Activated naive CD4-positive, alpha-beta T cell treated with anti-CD3 and anti-CD28 coated beads, Interleukin-2, amount 10 ng/mL, durations not matched to agents 7 days and 5 days (primary cell): ENCODE measurements around the gene ABCB10.
A peak's percentile ranks its signal among the peaks of the same experiment; 100 is the strongest.
"Not testable (repeated sequence)": the region's sequence is repeated elsewhere in the genome, so short reads cannot be mapped to it uniquely, and the experiment has no call there.

Experiments used
- CTCF ChIA-PET: fragments of 350-600 bp; sonication (Branson Sonifier 250); formaldehyde crosslinking; loops from one replicate; lab custom pipeline; 2021; ENCODE audit warnings: antibody characterized with exemption; lab: Charles Lee
- DNase-seq: peaks from one replicate; pipeline ENCODE4 v3.0.0-alpha.2; 2020
- H3K27ac Mint-ChIP-seq: one replicate; pipeline ENCODE4 v1.8.0; 2021; ENCODE audit warnings: mild to moderate bottlenecking, moderate library complexity, mixed read lengths
- H3K27me3 Mint-ChIP-seq: one replicate; pipeline ENCODE4 v1.8.0; 2021; ENCODE audit warnings: mild to moderate bottlenecking, mixed read lengths
- H3K36me3 Mint-ChIP-seq: one replicate; pipeline ENCODE4 v1.8.0; 2021; ENCODE audit warnings: mixed read lengths
- H3K4me1 Mint-ChIP-seq: one replicate; pipeline ENCODE4 v1.8.0; 2021; ENCODE audit warnings: mixed read lengths
- H3K4me3 Mint-ChIP-seq: one replicate; pipeline ENCODE4 v1.8.0; 2021; ENCODE audit warnings: mild to moderate bottlenecking, moderate library complexity, mixed read lengths
- H3K9me3 Mint-ChIP-seq: one replicate; pipeline ENCODE4 v1.8.0; 2021; ENCODE audit warnings: mixed read lengths

ABCB10 gene

DNA sequence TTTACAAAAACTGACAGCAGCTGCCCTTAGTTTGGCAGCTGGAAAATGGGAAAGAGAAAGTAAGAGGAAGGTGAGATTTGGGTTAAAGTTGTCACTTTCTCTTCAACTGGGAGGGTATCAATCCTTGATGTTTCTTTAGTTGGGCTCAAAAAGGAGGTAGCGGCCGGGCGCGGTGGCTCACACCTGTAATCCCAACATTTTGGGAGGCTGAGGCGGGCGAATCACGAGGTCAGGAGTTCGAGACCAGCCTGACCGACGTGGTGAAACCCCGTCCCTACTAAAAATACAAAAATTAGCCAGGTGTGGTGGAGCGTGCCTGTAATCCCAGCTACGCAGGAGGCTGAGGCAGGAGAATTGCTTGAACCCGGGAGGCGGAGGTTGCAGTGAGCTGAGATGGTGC is 1.6 kb upstream of the ABCB10 start:
- peaks cover 31% of the 10 kb centered on the region for H3K4me1 Mint-ChIP-seq
- H3K27me3 Mint-ChIP-seq, CTCF ChIA-PET, H3K4me3 Mint-ChIP-seq, H3K9me3 Mint-ChIP-seq, DNase-seq, H3K27ac Mint-ChIP-seq, H3K36me3 Mint-ChIP-seq: not testable (repeated sequence)

DNA sequence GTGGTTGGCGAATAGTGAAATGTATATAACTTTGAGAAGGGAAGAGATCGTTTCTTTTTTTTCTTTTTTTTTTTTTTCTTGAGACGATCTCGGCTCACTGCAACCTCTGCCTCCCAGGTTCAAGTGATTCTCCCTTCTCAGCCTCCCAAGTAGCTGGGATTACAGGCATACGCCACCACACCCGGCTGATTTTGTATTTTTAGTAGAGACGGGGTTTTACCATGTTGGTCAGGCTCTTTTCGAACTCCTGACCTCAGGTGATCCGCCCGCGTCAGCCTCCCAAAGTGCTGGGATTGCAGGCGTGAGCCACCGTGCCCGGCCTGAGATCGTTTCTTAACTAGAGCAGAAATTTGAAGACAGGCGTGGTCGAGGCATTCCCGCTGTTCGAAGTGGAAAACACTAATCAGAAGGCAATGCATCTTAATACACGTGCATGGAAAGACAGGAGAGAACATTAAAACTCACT is 862 bp upstream of the ABCB10 start:
- H3K9me3 Mint-ChIP-seq: not testable (repeated sequence)

DNA sequence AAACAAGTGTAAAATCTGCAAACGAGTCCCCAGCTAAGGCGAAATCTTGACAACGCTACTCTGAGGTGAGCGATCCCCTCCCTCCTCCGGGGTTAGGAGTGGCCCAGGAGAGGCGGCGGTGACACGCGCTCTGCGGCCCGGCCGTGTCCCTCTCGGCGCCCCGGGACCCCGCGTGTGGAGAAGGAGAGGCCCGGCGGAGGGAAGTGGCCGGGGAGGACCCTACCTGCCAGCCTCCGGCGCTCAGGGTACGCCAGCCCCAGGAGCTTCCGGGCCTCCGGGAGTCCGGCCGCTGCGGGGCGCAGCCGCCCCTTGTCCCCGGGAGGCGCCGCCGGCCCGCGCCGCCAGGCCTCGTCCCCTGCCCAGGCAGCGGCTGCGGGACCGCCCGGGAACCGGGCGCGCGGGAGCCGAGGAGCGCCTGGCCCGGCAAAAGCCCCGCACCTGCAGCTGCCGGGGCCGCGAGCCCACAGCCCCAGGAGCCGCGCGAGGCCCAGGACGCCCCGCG is 543 bp downstream of the ABCB10 start:
- Mint-ChIP-seq H3K9me3 (no peaks in the 10 kb centered on the region), H3K27ac (peak overlapping the region; percentile 97), H3K4me3 (peak overlapping the region; percentile 87), H3K4me1 (peaks cover 42% of the 10 kb centered on the region), H3K36me3 (peaks cover 12% of the 10 kb centered on the region), H3K27me3 (peaks cover 4% of the 10 kb centered on the region)
- peak; percentile 55 for DNase-seq
- CTCF ChIA-PET: interaction anchor here (1.1 to 1.2 kb wide), 3 partner anchors 11 to 68 kb away, joined by 3 to 5 read pairs (median 4); partner anchors contain the start of genes TAF5L and URB2

More for the DNA sequence above, 862 bp upstream of the ABCB10 start:
- H3K36me3 Mint-ChIP-seq, DNase-seq, H3K27me3 Mint-ChIP-seq: not testable (repeated sequence)
- Mint-ChIP-seq H3K4me3 (peak overlapping the region; percentile 89), H3K4me1 (peaks cover 36% of the 10 kb centered on the region), H3K27ac (peak overlapping the region; percentile 91)
- CTCF ChIA-PET: interaction anchor here (0.8 to 1.2 kb wide), 2 partner anchors 64 to 67 kb away, joined by 3 to 5 read pairs; partner anchors contain the start of genes TAF5L and URB2

DNA sequence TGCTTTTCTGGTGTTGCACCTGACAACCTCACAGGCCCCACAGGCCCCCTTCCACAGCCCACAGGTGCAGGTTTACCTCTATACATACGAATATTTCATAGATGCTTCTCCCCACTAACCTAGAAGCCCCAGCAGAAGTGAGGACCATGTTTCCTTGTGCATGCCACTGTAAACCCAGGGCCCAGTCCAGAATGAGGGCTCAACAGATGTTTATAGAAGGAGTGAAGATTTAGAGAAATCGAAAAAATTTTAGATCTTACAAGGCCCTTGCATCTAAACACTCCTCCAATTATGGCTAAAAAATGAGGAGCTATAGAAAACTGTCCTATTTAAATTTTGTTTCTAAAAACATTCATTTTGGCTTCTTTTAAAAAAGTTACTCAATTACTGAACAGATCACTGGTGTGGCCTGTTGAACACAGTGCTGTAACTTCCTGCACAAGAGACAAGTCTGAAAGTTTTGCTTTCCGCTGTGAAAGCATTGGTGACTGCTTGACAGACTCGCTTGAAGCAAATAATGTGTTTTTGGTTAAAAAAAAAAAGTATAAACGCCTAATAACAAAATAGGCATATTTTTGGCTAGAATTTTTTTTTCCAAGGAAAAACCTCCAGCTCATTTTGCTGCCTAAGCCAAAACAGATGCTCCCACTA is 1.2 kb downstream of the ABCB10 start:
- Mint-ChIP-seq H3K4me1 (peaks cover 42% of the 10 kb centered on the region), H3K36me3 (peaks cover 12% of the 10 kb centered on the region), H3K27ac (peak overlapping the region; percentile 97), H3K27me3 (peaks cover 4% of the 10 kb centered on the region), H3K9me3 (no peaks in the 10 kb centered on the region), H3K4me3 (peak overlapping the region; percentile 87)
- CTCF ChIA-PET: interaction anchor here (1.1 to 1.2 kb wide), 2 partner anchors 10 to 42 kb away, joined by 3 to 4 read pairs; no protein-coding TSS in a partner anchor
- DNase-seq: peak; percentile 38

DNA sequence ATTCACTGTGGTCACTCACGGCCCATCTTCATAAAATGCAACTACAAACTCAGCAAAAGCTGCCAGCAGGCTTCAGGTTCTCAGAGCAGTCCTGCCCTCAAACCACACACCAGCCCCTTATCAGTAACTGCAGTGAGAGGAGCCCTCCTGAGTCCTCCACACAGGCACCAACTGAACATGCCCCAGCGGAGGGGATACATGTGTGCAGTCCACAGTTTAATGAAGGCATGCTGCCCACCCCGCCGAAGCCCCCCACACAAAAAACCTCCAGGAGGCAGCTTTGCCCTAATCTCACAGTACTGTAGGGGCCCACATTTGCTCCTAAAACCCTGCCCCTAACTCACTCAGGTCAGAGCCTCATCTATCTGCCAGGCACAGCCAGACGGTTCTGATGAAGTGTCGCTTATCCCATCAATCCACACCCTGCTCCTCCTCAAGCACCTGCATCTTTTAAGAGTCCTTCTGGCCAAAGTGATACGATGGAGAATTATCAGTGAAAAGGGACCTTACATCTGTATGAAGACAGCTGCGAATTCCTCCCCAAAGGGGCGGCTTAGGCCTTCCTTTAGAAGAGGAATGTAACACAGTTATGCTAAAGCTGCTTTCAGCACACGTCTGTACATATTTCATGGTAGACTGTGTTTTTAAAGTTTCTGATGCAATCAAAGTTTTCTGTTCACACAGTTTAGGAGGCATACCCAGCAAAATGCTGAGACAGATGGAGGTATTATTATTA is 3.5 kb downstream of the ABCB10 start:
- Mint-ChIP-seq H3K27ac (peak overlapping the region; percentile 30), H3K4me1 (peaks cover 44% of the 10 kb centered on the region), H3K36me3 (peaks cover 14% of the 10 kb centered on the region), H3K27me3 (no peaks in the 10 kb centered on the region), H3K9me3 (no peaks in the 10 kb centered on the region), H3K4me3 (no peak overlapping the region)
- CTCF ChIA-PET: interaction anchor here (1.1 kb wide), 1 partner anchor 24 kb away, joined by 3 read pairs; no protein-coding TSS in a partner anchor
- DNase-seq: no peak

DNA sequence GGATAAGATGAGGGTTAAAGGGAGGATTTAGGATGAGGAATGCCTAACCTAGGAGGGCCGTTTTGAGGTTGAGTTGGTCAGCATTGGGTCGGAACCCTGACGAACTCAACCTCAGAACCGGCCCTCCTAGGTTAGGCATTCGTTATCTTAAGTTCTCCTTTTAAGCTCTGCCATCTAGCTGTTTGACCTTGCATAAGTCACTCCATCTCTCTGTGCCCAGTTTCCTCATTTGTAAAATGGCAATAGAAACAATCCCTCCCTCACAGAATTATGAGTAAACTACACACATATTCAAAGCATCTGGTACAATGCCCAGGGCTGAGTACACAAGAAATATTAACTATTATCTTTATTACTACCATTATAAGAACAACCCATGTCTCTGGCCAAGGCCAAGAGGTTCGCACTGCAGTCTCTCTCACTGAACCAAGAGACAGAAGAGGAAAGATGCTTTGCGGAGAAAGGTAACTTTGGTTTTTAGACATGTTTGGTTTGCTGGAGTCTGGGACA is 4.8 kb downstream of the ABCB10 start:
- DNase-seq: no peak
- Mint-ChIP-seq H3K27ac (no peak overlapping the region), H3K27me3 (no peaks in the 10 kb centered on the region), H3K36me3 (peaks cover 14% of the 10 kb centered on the region), H3K4me1 (peaks cover 34% of the 10 kb centered on the region), H3K9me3 (no peaks in the 10 kb centered on the region), H3K4me3 (no peak overlapping the region)
- CTCF ChIA-PET: no interaction called here

DNA sequence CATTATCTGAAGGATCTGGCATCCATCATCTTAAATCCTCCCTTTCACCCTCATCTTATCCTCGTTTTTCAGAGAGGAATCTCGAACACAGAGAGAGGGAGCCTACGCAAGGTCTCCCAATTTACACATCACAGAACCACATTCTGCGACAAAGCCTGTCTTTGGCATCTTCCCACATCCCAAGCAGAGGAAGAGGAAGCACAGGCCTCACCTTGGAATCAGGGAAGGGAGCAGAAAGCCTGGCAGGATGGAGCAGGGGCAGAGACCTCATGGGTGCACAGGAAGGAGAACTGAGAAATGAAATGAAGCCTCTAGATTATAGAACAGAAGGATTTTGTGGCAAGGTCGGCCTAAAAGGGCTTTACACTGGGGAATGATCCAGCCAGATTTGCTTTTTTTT is 5.8 kb downstream of the ABCB10 start:
- Mint-ChIP-seq H3K4me1 (peaks cover 34% of the 10 kb centered on the region), H3K36me3 (peaks cover 17% of the 10 kb centered on the region), H3K9me3 (no peaks in the 10 kb centered on the region), H3K27ac (no peak overlapping the region), H3K27me3 (no peaks in the 10 kb centered on the region), H3K4me3 (no peak overlapping the region)
- CTCF ChIA-PET: no interaction called here
- no peak for DNase-seq

DNA sequence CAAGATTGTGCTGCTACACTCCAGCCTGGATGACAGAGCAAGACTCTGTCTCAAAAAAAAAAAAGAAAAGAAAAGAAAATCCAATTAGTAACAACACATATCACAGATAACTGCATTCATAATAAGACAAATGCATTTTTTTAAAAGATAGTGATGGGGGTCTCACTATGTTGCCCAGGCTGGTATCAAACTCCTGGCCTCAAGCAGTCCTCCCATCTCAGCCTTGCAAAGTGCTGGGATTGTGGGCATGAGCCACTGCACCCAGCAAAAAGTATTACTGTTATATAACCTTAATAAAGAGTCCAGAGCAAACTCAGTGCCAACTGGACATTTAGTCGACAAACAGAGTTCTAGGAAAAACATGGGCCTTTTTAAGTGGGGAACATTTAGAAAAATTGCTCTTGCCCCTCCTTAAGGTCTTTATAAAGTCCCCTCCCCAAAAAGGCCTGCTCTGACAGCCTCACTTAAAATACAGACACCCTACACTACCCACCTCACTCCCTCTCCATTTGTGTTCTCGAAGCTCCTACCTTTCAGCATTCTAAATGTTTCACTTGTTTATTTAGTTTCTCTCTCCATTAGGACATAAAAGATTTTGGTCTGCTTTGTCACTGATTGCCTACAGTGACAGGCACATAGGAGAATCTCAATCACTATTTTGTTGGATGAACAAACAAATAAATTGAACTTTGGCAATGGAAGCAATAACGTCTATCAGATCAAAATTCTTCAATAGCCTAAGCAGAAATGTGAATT is 7.5 kb downstream of the ABCB10 start:
- DNase-seq: no peak
- H3K9me3 Mint-ChIP-seq: no peaks in the 10 kb centered on the region
- CTCF ChIA-PET: no interaction called here
- H3K36me3 Mint-ChIP-seq: peaks cover 12% of the 10 kb centered on the region
- H3K4me3 Mint-ChIP-seq: no peak overlapping the region
- no peak overlapping the region for H3K27ac Mint-ChIP-seq
- H3K27me3 Mint-ChIP-seq: no peaks in the 10 kb centered on the region
- H3K4me1 Mint-ChIP-seq: peaks cover 17% of the 10 kb centered on the region

DNA sequence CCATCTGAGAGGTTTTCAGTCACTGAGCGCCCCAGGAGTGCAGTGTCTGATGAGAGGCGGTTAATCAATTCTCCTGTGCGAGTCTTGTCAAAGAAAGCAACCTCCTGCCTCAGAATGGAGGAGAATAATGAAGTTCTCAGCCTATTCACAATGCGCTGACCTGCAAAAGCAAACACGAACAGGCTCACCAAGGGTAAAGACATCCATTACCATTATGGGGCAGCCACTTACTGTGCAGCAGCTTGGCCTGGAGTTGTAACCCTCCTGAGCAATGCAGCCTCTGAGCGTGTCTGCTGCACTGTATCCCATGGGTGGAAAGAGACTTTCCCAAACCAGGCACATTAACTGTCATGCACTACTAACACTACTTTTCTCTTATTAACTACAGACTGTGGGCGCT is 11.0 kb downstream of the ABCB10 start:
- no peak overlapping the region for H3K27ac Mint-ChIP-seq
- CTCF ChIA-PET: interaction anchor here (0.6 to 0.8 kb wide), 2 partner anchors 10 to 45 kb away, joined by 3 read pairs; no protein-coding TSS in a partner anchor
- H3K4me3 Mint-ChIP-seq: no peak overlapping the region
- peaks cover 24% of the 10 kb centered on the region for H3K36me3 Mint-ChIP-seq
- H3K9me3 Mint-ChIP-seq: no peaks in the 10 kb centered on the region
- H3K4me1 Mint-ChIP-seq: peaks cover 7% of the 10 kb centered on the region
- H3K27me3 Mint-ChIP-seq: no peaks in the 10 kb centered on the region
- no peak for DNase-seq

DNA sequence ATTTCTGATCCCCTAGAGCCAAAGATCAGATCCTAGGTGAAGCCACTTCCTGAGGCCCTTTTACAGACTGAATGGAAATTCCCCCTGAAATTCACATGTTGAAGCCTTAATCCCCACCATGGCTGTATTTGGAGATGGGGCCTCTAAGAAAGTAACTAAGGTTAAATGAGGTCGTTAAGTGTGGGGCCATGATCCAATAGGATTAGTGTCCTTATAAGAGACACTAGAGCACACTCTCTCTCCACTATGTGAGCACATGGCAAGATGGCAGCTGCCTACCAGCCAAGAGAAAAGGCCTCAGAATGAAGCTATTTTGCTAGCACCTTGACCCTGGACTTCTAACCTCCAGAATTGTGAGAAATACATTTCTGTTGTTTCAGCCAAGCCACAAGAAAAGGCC is 13.9 kb downstream of the ABCB10 start:
- Mint-ChIP-seq H3K4me1 (peaks cover 10% of the 10 kb centered on the region), H3K27ac (no peak overlapping the region), H3K4me3 (no peak overlapping the region), H3K36me3 (peaks cover 34% of the 10 kb centered on the region), H3K9me3 (no peaks in the 10 kb centered on the region), H3K27me3 (no peaks in the 10 kb centered on the region)
- CTCF ChIA-PET: no interaction called here
- no peak for DNase-seq

DNA sequence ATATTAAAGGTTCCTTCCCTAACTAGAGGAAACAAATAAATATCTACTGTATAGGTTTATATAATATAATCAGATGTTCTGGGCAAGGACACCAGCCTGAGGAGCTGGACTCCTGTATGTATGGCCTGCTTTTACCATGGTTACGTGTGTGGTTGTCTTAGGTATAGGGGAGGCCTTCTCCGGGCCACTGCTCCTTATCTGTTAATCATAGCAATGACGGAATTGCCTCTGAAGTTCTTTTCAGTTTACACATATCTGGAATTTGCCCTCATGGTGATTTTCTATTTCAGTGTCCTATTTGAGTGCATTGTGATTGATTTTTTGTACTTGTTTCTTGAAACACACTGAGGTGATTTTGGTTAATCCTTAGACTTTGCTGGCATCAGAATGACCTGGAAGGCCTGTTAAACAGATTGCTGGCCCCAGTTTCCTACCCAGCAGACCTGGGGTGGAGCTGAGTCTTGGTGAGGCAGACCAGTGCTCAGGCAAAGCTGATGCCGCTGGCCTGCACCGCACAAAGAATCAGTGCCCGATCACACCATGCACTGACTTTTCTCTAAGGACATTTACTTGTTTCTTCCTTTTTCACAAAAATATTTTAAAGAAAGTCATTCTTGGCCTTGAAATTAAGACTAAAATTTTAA is 18.5 kb downstream of the ABCB10 start:
- Mint-ChIP-seq H3K27ac (no peak overlapping the region), H3K4me1 (peaks cover 10% of the 10 kb centered on the region), H3K36me3 (peaks cover 52% of the 10 kb centered on the region), H3K4me3 (no peak overlapping the region), H3K27me3 (no peaks in the 10 kb centered on the region), H3K9me3 (no peaks in the 10 kb centered on the region)
- no peak for DNase-seq
- CTCF ChIA-PET: no interaction called here

DNA sequence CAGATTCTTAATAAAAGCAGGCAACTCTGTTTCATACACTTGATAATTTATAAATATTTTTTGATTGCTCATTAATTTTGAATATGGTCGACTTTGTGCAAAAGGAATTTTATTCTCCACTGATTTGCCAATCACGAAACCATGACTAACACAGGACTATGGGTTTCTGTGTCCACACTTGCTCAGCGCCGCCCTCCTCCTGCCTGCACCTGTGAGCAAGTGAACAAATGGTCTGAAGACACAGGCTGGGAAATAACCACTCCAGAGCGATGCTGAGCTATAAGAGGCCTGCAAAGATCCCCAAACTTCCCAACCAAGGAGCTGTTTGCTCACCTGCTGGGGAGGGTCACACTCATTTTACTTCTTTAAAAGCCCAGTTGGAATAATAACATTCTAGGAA is 19.6 kb downstream of the ABCB10 start:
- no peaks in the 10 kb centered on the region for H3K27me3 Mint-ChIP-seq
- no peak overlapping the region for H3K4me3 Mint-ChIP-seq

DNA sequence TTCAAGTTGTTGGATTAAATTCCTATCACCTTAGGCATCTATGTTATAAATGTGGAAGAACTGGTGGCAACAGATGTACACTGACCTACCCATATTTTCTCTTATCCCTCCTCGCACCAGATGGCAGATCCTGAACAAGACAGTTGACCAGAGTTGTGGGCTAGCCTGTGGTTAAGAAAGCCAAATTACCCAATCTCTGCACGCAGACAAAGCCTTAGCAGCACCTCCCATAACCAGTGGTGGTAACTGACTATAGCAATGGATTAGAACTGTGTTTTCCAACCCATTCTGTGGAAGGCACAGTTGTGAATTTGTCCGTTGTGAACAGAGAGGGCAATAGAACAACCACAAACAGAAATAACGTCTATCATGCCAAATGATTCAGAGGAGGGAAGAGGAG is 20.6 kb downstream of the ABCB10 start:
- H3K36me3 Mint-ChIP-seq: peaks cover 49% of the 10 kb centered on the region
- CTCF ChIA-PET: no interaction called here
- DNase-seq: no peak
- no peaks in the 10 kb centered on the region for H3K9me3 Mint-ChIP-seq
- no peak overlapping the region for H3K27ac Mint-ChIP-seq
- no peaks in the 10 kb centered on the region for H3K27me3 Mint-ChIP-seq
- peaks cover 7% of the 10 kb centered on the region for H3K4me1 Mint-ChIP-seq
- H3K4me3 Mint-ChIP-seq: no peak overlapping the region

More for the DNA sequence above, 19.6 kb downstream of the ABCB10 start:
- Mint-ChIP-seq H3K27ac (no peak overlapping the region), H3K36me3 (peaks cover 53% of the 10 kb centered on the region), H3K4me1 (peaks cover 10% of the 10 kb centered on the region), H3K9me3 (no peaks in the 10 kb centered on the region)
- no peak for DNase-seq
- CTCF ChIA-PET: no interaction called here
